ENCODE results near the gene PIK3R3.
"Not testable (repeated sequence)": the region's sequence is repeated elsewhere in the genome, so short reads cannot be mapped to it uniquely, and the experiment has no call there.

Gene PIK3R3

GRCh38 chr1:46099215-46099614, 33.2 kb downstream of the PIK3R3 start:
- no peaks in the 10 kb centered on the region for H3K4me1 Mint-ChIP-seq (ENCODE audit: low read depth)
- H3K27me3 Mint-ChIP-seq (ENCODE audit: low read depth) = peaks cover 17% of the 10 kb centered on the region
- H3K36me3 Mint-ChIP-seq (ENCODE audit: low read depth) = no peaks in the 10 kb centered on the region
- H3K9me3 Mint-ChIP-seq = peaks cover 5% of the 10 kb centered on the region
- no peak overlapping the region for H3K4me3 Mint-ChIP-seq
- no peak overlapping the region for H3K27ac Mint-ChIP-seq

GRCh38 chr1:46098027-46098712, 34.3 kb downstream of the PIK3R3 start:
- Mint-ChIP-seq H3K27ac (no peak overlapping the region), H3K9me3 (peaks cover 5% of the 10 kb centered on the region), H3K4me1 (ENCODE audit: low read depth) (no peaks in the 10 kb centered on the region), H3K27me3 (ENCODE audit: low read depth) (peaks cover 17% of the 10 kb centered on the region), H3K4me3 (no peak overlapping the region), H3K36me3 (ENCODE audit: low read depth) (no peaks in the 10 kb centered on the region)

- no peak overlapping the region for H3K27ac Mint-ChIP-seq
- no peaks in the 10 kb centered on the region for H3K4me1 Mint-ChIP-seq (ENCODE audit: low read depth)
- H3K9me3 Mint-ChIP-seq = peaks cover 5% of the 10 kb centered on the region
- no peaks in the 10 kb centered on the region for H3K36me3 Mint-ChIP-seq (ENCODE audit: low read depth)
- H3K4me3 Mint-ChIP-seq = no peak overlapping the region
- H3K27me3 Mint-ChIP-seq (ENCODE audit: low read depth) = peaks cover 23% of the 10 kb centered on the region
Observed at GRCh38 chr1:46097149-46097472, 35.3 kb downstream of the PIK3R3 start.

GRCh38 chr1:46096269-46097148, 35.9 kb downstream of the PIK3R3 start:
- Mint-ChIP-seq H3K36me3 (ENCODE audit: low read depth) (no peaks in the 10 kb centered on the region), H3K9me3 (peaks cover 5% of the 10 kb centered on the region), H3K27ac (no peak overlapping the region), H3K27me3 (ENCODE audit: low read depth) (peaks cover 23% of the 10 kb centered on the region), H3K4me1 (ENCODE audit: low read depth) (no peaks in the 10 kb centered on the region), H3K4me3 (no peak overlapping the region)

- not testable (repeated sequence) for H3K4me3 Mint-ChIP-seq; H3K9me3 Mint-ChIP-seq; H3K36me3 Mint-ChIP-seq (ENCODE audit: low read depth); H3K4me1 Mint-ChIP-seq (ENCODE audit: low read depth); H3K27ac Mint-ChIP-seq
- peaks cover 22% of the 10 kb centered on the region for H3K27me3 Mint-ChIP-seq (ENCODE audit: low read depth)
Observed at GRCh38 chr1:46095110-46095509, 37.3 kb downstream of the PIK3R3 start.

GRCh38 chr1:46094471-46095005, 37.9 kb downstream of the PIK3R3 start:
- Mint-ChIP-seq H3K36me3 (ENCODE audit: low read depth) (no peaks in the 10 kb centered on the region), H3K27ac (no peak overlapping the region), H3K4me3 (no peak overlapping the region), H3K9me3 (peaks cover 4% of the 10 kb centered on the region), H3K27me3 (ENCODE audit: low read depth) (peaks cover 18% of the 10 kb centered on the region), H3K4me1 (ENCODE audit: low read depth) (no peaks in the 10 kb centered on the region)

- not testable (repeated sequence) for H3K9me3 Mint-ChIP-seq; H3K4me1 Mint-ChIP-seq (ENCODE audit: low read depth); H3K27ac Mint-ChIP-seq; H3K4me3 Mint-ChIP-seq; H3K36me3 Mint-ChIP-seq (ENCODE audit: low read depth)
- H3K27me3 Mint-ChIP-seq (ENCODE audit: low read depth) = peaks cover 12% of the 10 kb centered on the region
Observed at GRCh38 chr1:46093832-46094231, 38.6 kb downstream of the PIK3R3 start.

GRCh38 chr1:46087891-46088290, 44.5 kb downstream of the PIK3R3 start:
- no peaks in the 10 kb centered on the region for H3K36me3 Mint-ChIP-seq (ENCODE audit: low read depth)
- no peak overlapping the region for H3K27ac Mint-ChIP-seq
- peaks cover 12% of the 10 kb centered on the region for H3K27me3 Mint-ChIP-seq (ENCODE audit: low read depth)
- H3K4me3 Mint-ChIP-seq = no peak overlapping the region
- no peaks in the 10 kb centered on the region for H3K4me1 Mint-ChIP-seq (ENCODE audit: low read depth)
- H3K9me3 Mint-ChIP-seq = no peaks in the 10 kb centered on the region

- Mint-ChIP-seq H3K9me3 (no peaks in the 10 kb centered on the region), H3K4me3 (no peak overlapping the region), H3K36me3 (ENCODE audit: low read depth) (no peaks in the 10 kb centered on the region), H3K4me1 (ENCODE audit: low read depth) (no peaks in the 10 kb centered on the region), H3K27me3 (ENCODE audit: low read depth) (peaks cover 14% of the 10 kb centered on the region), H3K27ac (no peak overlapping the region)
Observed at GRCh38 chr1:46086576-46086975, 45.9 kb downstream of the PIK3R3 start.

- Mint-ChIP-seq H3K27ac (no peak overlapping the region), H3K27me3 (ENCODE audit: low read depth) (peaks cover 14% of the 10 kb centered on the region), H3K4me1 (ENCODE audit: low read depth) (no peaks in the 10 kb centered on the region), H3K36me3 (ENCODE audit: low read depth) (no peaks in the 10 kb centered on the region), H3K9me3 (no peaks in the 10 kb centered on the region), H3K4me3 (no peak overlapping the region)
Observed at GRCh38 chr1:46084553-46085451, 47.6 kb downstream of the PIK3R3 start.

- no peaks in the 10 kb centered on the region for H3K9me3 Mint-ChIP-seq
- H3K27ac Mint-ChIP-seq = no peak overlapping the region
- no peaks in the 10 kb centered on the region for H3K36me3 Mint-ChIP-seq (ENCODE audit: low read depth)
- H3K27me3 Mint-ChIP-seq (ENCODE audit: low read depth) = peaks cover 14% of the 10 kb centered on the region
- H3K4me1 Mint-ChIP-seq (ENCODE audit: low read depth) = no peaks in the 10 kb centered on the region
- no peak overlapping the region for H3K4me3 Mint-ChIP-seq
Observed at GRCh38 chr1:46083579-46083978, 48.9 kb downstream of the PIK3R3 start.

- no peak overlapping the region for H3K4me3 Mint-ChIP-seq
- no peak overlapping the region for H3K27ac Mint-ChIP-seq
- H3K9me3 Mint-ChIP-seq = no peaks in the 10 kb centered on the region
- no peaks in the 10 kb centered on the region for H3K4me1 Mint-ChIP-seq (ENCODE audit: low read depth)
- no peaks in the 10 kb centered on the region for H3K36me3 Mint-ChIP-seq (ENCODE audit: low read depth)
- H3K27me3 Mint-ChIP-seq (ENCODE audit: low read depth) = peaks cover 14% of the 10 kb centered on the region
Observed at GRCh38 chr1:46081619-46082018, 50.8 kb downstream of the PIK3R3 start.

GRCh38 chr1:46081206-46081605, 51.2 kb downstream of the PIK3R3 start:
- Mint-ChIP-seq H3K36me3 (ENCODE audit: low read depth) (no peaks in the 10 kb centered on the region), H3K27me3 (ENCODE audit: low read depth) (peaks cover 14% of the 10 kb centered on the region), H3K4me3 (no peak overlapping the region), H3K27ac (no peak overlapping the region), H3K4me1 (ENCODE audit: low read depth) (no peaks in the 10 kb centered on the region), H3K9me3 (no peaks in the 10 kb centered on the region)

GRCh38 chr1:46080257-46080656, 52.2 kb downstream of the PIK3R3 start:
- no peaks in the 10 kb centered on the region for H3K9me3 Mint-ChIP-seq
- no peaks in the 10 kb centered on the region for H3K4me1 Mint-ChIP-seq (ENCODE audit: low read depth)
- no peak overlapping the region for H3K4me3 Mint-ChIP-seq
- peaks cover 14% of the 10 kb centered on the region for H3K27me3 Mint-ChIP-seq (ENCODE audit: low read depth)
- no peaks in the 10 kb centered on the region for H3K36me3 Mint-ChIP-seq (ENCODE audit: low read depth)
- no peak overlapping the region for H3K27ac Mint-ChIP-seq

Measured in T-helper 1 cell treated with Interleukin-12 subunit alpha and Interleukin-12 subunit beta and Interleukin-4 antibody, amounts not matched to agents 30 μg/mL and 1 μg/mL, for 36 hours (primary cell).